IgD-negative memory B cell (primary cell): ENCODE results near the gene TRAPPC4. TPM values are rescaled to one million over a fixed set of nuclear protein-coding genes. Genes with fewer than 3 reads are reported as not detected.
"Not testable (repeated sequence)": the region's sequence is repeated elsewhere in the genome, so short reads cannot be mapped to it uniquely, and the experiment has no call there.

Experiments used
- H3K27ac Mint-ChIP-seq, 3 donors: one replicate each; pipeline ENCODE4 v1.8.0; 2020 to 2022; ENCODE audit warnings: mild to moderate bottlenecking in 3 of 3, mixed read lengths in 3 of 3, moderate library complexity in 1 of 3
- H3K27me3 Mint-ChIP-seq: one replicate; pipeline ENCODE4 v1.8.0; 2021; ENCODE audit warnings: mixed read lengths
- H3K36me3 Mint-ChIP-seq: one replicate; pipeline ENCODE4 v1.8.0; 2020; ENCODE audit warnings: mild to moderate bottlenecking, mixed read lengths
- H3K4me1 Mint-ChIP-seq, 3 donors: one replicate each; pipeline ENCODE4 v1.8.0; 2020 to 2022; ENCODE audit warnings: mixed read lengths in 3 of 3, mild to moderate bottlenecking in 1 of 3
- H3K4me3 Mint-ChIP-seq, 4 donors: one replicate each; pipeline ENCODE4 v1.8.0; 2020 to 2022; ENCODE audit warnings: mild to moderate bottlenecking in 4 of 4, mixed read lengths in 4 of 4, moderate library complexity in 3 of 4
- H3K9me3 Mint-ChIP-seq, 3 donors: one replicate each; pipeline ENCODE4 v1.8.0; 2020 to 2021; ENCODE audit warnings: mixed read lengths in 3 of 3, mild to moderate bottlenecking in 1 of 3
- polyA plus RNA-seq: library from polyadenylated mRNA; unstranded; fragments of 300-500 nt; fragmentation: Illumina TruSeq; gene quantifications from one replicate; pipeline ENCODE4 v1.2.3, GENCODE V29; 2021

TRAPPC4 gene
- polyA plus RNA-seq, 1 donor from 2014 or later, result 81.5 TPM

GRCh38 chr11:119025099-119025473 is 6.5 kb downstream of the TRAPPC4 start:
- Mint-ChIP-seq H3K27ac (peak overlapping the region in 1 of 3 donors; percentile 55), H3K9me3 (no peaks in the 10 kb centered on the region), H3K4me1 (peaks cover 16 to 24% (median 20%) of the 10 kb centered on the region in 3 donors), H3K27me3 (no peaks in the 10 kb centered on the region), H3K4me3 (peak overlapping the region in 1 of 4 donors; percentile 78), H3K36me3 (peaks cover 3% of the 10 kb centered on the region)

DNA sequence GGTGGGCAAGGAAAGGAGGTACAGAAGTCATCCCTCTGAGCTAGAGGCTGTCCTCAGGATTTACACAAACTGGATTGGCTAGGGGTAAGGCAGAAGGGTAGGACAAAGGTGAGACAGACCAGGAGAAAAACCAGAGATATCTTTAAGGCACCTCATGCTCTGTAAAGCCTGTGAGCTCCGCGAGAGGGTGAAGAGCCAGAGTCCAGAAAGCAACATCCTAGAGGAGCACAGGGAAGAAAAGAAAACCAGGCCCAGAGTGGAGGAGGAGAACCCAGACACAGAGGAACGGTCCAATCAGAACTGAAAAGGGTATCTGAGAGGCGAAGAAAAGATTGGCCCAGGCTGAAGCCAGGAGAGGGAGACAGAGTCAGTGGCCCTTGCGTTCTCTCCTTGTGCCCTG is 7.0 kb downstream of the TRAPPC4 start:
- Mint-ChIP-seq H3K27me3 (no peaks in the 10 kb centered on the region), H3K4me3 (peak overlapping the region in 1 of 4 donors; percentile 29), H3K27ac (peak overlapping the region in 2 of 3 donors; percentile 33 to 55), H3K9me3 (no peaks in the 10 kb centered on the region), H3K36me3 (peaks cover 3% of the 10 kb centered on the region), H3K4me1 (peaks cover 15 to 23% (median 18%) of the 10 kb centered on the region in 3 donors)

- H3K9me3 Mint-ChIP-seq, result no peaks in the 10 kb centered on the region
- H3K4me1 Mint-ChIP-seq, result peaks cover 15 to 23% (median 17%) of the 10 kb centered on the region in 3 donors
- H3K27me3 Mint-ChIP-seq, result no peaks in the 10 kb centered on the region
- H3K4me3 Mint-ChIP-seq, result peak overlapping the region in 1 of 4 donors; percentile 29
- H3K27ac Mint-ChIP-seq, result peak overlapping the region in 1 of 3 donors; percentile 15
- H3K36me3 Mint-ChIP-seq, result peaks cover 3% of the 10 kb centered on the region
Observed at GRCh38 chr11:119025978-119026766, 7.6 kb downstream of the TRAPPC4 start.

DNA sequence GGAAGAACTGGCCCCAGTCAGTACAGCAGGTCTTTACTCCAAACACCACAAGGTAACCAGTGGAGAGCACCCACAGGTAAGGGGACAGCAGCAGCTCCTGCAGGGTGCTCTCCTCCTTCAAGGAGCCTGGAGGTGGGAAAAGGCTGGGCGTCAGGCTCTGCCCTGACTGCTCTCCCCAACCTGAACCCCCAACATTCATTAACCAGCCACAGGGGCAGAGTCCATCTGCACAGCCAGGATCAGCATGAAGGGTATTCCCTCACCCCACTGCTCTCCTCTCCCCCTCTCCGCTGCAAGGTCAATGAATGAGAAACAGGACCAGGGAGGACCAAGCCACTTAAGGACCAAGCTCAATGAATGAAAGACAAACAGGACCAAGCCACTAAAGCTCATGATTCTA is 8.4 kb downstream of the TRAPPC4 start:
- H3K36me3 Mint-ChIP-seq, result peaks cover 1% of the 10 kb centered on the region
- H3K27me3 Mint-ChIP-seq, result no peaks in the 10 kb centered on the region
- H3K4me1 Mint-ChIP-seq, result peaks cover 11 to 18% (median 14%) of the 10 kb centered on the region in 3 donors
- H3K4me3 Mint-ChIP-seq, result peak overlapping the region in 1 of 4 donors; percentile 80
- H3K27ac Mint-ChIP-seq, result no peak overlapping the region
- H3K9me3 Mint-ChIP-seq, result no peaks in the 10 kb centered on the region

GRCh38 chr11:119027561-119028345 is 9.2 kb downstream of the TRAPPC4 start:
- H3K9me3 Mint-ChIP-seq, result no peaks in the 10 kb centered on the region
- no peak overlapping the region for H3K27ac Mint-ChIP-seq
- no peaks in the 10 kb centered on the region for H3K27me3 Mint-ChIP-seq
- peaks cover 1% of the 10 kb centered on the region for H3K36me3 Mint-ChIP-seq
- peak overlapping the region in 3 of 4 donors; percentile 3 to 80 (median 80) for H3K4me3 Mint-ChIP-seq
- H3K4me1 Mint-ChIP-seq, result peaks cover 11 to 18% (median 14%) of the 10 kb centered on the region in 3 donors

- H3K4me1 Mint-ChIP-seq, result peaks cover 11 to 14% (median 13%) of the 10 kb centered on the region in 3 donors
- H3K27me3 Mint-ChIP-seq, result no peaks in the 10 kb centered on the region
- H3K36me3 Mint-ChIP-seq, result peaks cover 1% of the 10 kb centered on the region
- no peaks in the 10 kb centered on the region for H3K9me3 Mint-ChIP-seq
- H3K27ac Mint-ChIP-seq, result peak overlapping the region in 1 of 3 donors; percentile 7
- peak overlapping the region in 3 of 4 donors; percentile 21 to 88 (median 80) for H3K4me3 Mint-ChIP-seq
Observed at GRCh38 chr11:119028346-119029068, 9.9 kb downstream of the TRAPPC4 start.

DNA sequence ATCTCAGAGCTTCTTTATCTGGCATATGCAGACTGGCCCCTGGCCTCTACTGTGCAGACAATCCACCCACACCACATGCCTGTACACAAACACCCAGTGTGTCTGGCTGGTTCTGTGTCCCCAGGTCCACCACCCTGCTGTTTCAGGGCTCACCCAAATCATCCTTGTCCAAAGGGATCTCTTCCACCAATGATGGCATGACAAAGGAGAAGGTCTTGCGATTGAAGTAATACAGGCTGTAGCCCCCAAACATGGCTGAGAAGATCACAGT is 10.4 kb downstream of the TRAPPC4 start:
- H3K4me3 Mint-ChIP-seq, result peak overlapping the region; percentile 21 to 94 (median 69)
- peaks cover 1% of the 10 kb centered on the region for H3K36me3 Mint-ChIP-seq
- no peaks in the 10 kb centered on the region for H3K27me3 Mint-ChIP-seq
- H3K9me3 Mint-ChIP-seq, result no peaks in the 10 kb centered on the region
- H3K4me1 Mint-ChIP-seq, result peaks cover 11 to 13% (median 12%) of the 10 kb centered on the region in 3 donors
- peak overlapping the region in 2 of 3 donors; percentile 7 to 13 for H3K27ac Mint-ChIP-seq

DNA sequence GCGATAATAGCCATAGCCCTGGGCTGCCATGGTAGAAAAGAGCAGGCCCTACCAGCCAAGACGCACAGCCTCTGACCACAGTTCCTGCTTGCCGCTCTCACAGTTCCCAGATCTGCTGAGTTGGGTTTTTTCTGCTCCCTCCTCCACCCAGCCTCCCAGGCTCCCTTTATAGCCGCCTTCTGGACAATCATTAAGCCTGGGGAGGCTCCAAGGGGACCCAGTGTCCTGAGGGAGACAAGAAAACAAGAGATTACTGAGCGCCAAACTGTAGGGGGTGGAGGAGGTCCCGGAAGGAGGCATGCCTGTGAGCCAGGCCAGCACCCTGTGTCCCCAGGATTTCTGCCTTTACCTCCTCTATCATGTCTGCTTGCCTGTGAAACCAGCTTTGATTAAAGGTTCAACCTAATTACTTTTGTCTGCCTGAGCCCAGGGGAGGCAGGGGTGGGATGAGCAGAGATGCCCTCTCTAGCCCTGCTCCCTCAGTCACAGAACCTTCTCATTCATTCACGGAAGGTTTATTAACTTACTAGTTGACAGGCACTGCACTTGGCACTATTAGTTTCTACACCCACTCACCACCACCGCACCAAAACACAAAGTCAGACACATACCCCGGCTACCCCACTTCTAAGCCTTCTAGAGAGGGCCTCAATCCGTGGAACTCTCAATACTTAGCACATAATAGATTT is 10.9 kb downstream of the TRAPPC4 start:
- no peaks in the 10 kb centered on the region for H3K36me3 Mint-ChIP-seq
- H3K27ac Mint-ChIP-seq, result peak overlapping the region; percentile 7 to 59 (median 13)
- H3K9me3 Mint-ChIP-seq, result no peaks in the 10 kb centered on the region
- H3K4me3 Mint-ChIP-seq, result peak overlapping the region; percentile 38 to 94 (median 87)
- peaks cover 11 to 13% (median 12%) of the 10 kb centered on the region in 3 donors for H3K4me1 Mint-ChIP-seq
- H3K27me3 Mint-ChIP-seq, result no peaks in the 10 kb centered on the region

DNA sequence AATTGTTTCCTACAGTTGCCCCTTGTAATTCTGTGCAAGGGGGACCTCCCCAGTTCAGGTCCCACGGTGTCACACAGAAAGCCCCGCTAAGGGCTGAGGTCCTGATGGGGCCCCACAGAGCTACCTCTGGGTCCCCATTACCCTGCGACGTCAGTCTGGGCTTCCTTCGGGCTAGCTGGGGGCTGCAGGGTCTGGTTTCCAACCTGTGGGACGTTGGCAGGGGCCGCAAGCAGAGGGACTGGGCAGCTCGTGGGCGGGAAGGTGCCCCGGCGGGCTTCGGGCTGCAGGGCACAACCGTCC is 11.4 kb downstream of the TRAPPC4 start:
- Mint-ChIP-seq H3K27ac (peak overlapping the region in 2 of 3 donors; percentile 7 to 59), H3K27me3 (no peaks in the 10 kb centered on the region), H3K36me3 (no peaks in the 10 kb centered on the region), H3K4me1 (peaks cover 11 to 13% (median 12%) of the 10 kb centered on the region in 3 donors), H3K9me3 (no peaks in the 10 kb centered on the region), H3K4me3 (peak overlapping the region; percentile 83 to 94 (median 87))

DNA sequence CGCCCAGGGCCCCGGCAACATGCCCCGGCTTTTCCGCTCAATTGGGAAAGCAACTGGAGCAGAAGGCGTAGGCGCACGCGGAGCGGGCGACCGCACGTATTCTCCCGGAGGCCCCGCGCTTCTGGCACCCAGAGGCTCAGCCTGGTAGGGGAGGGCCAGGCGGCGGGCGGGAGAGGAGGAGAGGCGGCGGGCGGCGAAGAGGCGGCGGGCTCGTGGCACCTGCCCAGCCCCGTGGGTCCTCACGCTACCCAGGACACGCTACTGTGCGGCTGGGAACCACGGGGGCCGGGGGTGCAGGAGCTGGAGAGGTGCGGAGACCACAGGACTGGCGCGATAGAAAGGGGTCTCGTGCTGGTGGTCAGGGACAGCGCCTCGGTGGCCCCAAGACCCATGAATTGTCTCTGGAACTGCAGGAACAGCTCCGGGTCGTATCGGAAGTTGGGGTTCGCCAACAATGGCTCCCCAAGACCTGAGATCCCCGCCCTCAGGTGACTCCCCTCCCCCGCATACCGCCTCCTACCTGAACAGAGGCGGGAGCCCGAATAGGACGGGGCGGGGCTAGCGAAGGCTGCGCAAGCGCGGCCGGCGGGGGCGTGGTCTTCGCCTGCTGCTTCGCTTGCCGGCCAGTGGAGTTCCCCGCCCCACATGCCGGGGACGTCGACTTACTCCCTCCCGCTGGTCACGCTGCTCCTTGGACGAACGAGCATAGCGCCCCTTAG is 11.9 kb downstream of the TRAPPC4 start, which contains the start of gene SLC37A4:
Gene SLC37A4, minus strand, starts transcription at position 549 of the 719 bp plus-strand sequence.
- no peaks in the 10 kb centered on the region for H3K27me3 Mint-ChIP-seq
- H3K4me3 Mint-ChIP-seq, result peak within 1 kb of the TSS; percentile 86 to 94 (median 89)
- H3K36me3 Mint-ChIP-seq, result no peaks in the 10 kb centered on the region
- peaks cover 7 to 13% (median 12%) of the 10 kb centered on the region in 3 donors for H3K4me1 Mint-ChIP-seq
- no peaks in the 10 kb centered on the region for H3K9me3 Mint-ChIP-seq
- H3K27ac Mint-ChIP-seq, result peak within 1 kb of the TSS; percentile 59 to 92 (median 85)

DNA sequence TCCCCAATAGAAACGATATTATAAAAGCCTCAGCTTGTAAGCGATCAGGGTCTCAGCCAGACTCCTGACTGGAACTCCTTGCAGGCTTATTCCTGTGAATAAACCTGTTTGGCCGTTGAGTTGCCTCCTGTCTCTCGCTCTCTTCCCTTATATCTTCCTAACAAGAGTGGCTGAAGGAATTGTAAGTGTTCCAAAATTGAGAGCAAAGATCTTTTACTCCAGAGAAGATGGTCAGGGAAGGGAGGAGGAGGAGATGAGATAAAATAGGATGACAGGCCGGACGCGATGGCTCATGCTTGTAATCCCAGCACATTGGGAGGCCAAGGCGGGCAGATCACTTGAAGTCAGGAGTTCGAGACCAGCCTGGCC is 13.3 kb downstream of the TRAPPC4 start:
- Mint-ChIP-seq H3K27me3 (no peaks in the 10 kb centered on the region), H3K4me1 (peaks cover 5 to 13% (median 12%) of the 10 kb centered on the region in 3 donors), H3K4me3 (peak overlapping the region in 2 of 4 donors; percentile 8 to 28), H3K27ac (peak overlapping the region in 1 of 3 donors; percentile 14), H3K9me3 (no peaks in the 10 kb centered on the region), H3K36me3 (no peaks in the 10 kb centered on the region)

DNA sequence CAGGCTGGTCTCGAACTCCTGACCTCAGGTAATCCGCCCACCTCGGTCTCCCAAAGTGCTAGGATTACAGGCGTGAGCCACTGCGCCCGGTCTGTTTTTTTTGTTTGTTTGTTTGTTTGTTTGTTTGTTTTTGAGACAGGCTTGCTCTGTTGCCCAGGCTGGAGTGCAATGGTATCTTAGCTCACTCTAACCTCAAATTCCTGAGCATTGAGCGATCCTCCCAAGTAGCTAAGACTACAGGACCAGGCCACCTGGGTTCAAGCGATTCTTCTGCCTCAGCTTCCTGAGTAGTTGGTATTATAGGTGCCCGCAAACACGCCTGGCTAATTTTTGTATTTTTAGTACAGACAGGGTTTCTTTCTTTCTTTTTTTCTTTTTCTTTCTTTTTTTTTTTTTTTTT is 14.9 kb downstream of the TRAPPC4 start:
- H3K27ac Mint-ChIP-seq, H3K4me3 Mint-ChIP-seq, H3K36me3 Mint-ChIP-seq, H3K27me3 Mint-ChIP-seq, H3K9me3 Mint-ChIP-seq: not testable (repeated sequence)
- peaks cover 5 to 13% (median 12%) of the 10 kb centered on the region in 3 donors for H3K4me1 Mint-ChIP-seq

DNA sequence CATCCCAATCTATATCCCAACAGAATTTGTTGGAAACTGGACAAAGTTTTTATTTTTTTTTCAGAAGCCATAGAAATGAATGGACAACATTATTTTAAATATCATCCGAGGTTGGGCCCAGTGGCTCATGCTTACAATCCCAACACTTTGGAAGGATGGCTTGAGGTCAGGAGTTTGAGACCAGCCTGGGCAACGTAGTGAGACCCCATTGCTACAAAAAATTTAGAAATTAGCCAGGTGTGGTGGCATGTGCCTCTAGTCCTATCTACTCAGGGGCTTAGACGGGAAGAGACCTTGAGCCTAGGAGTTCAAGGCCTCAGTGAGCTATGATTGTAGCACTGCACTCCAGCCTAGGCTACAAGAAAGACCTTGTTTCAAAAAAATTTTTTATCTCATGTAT is 16.2 kb downstream of the TRAPPC4 start:
- H3K27me3 Mint-ChIP-seq, result no peaks in the 10 kb centered on the region
- H3K9me3 Mint-ChIP-seq, result no peaks in the 10 kb centered on the region
- H3K4me1 Mint-ChIP-seq, result peaks cover 8 to 12% (median 11%) of the 10 kb centered on the region in 3 donors
- no peak overlapping the region for H3K27ac Mint-ChIP-seq
- no peaks in the 10 kb centered on the region for H3K36me3 Mint-ChIP-seq
- H3K4me3 Mint-ChIP-seq, result no peak overlapping the region

DNA sequence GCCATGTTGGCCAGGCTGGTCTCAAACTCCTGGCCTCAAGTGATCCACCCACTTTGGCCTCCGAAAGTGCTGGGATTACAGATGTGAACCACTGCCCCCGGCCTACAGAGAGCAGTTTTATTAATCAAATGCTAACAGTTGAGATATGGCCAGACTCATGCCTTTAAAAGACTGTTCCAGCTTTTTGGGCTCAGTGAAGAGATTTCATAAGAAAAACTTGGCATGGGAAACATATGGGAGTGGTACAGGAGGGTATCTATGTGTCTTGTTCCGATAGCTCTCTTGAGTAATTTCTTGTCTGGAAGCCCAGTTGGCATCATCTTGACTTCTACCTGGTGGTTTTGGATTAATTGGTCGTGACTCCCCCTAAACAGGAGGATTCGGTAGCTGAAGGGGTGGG is 20.3 kb downstream of the TRAPPC4 start:
- peaks cover 6 to 14% (median 9%) of the 10 kb centered on the region in 3 donors for H3K4me1 Mint-ChIP-seq
- H3K9me3 Mint-ChIP-seq, result no peaks in the 10 kb centered on the region
- no peaks in the 10 kb centered on the region for H3K27me3 Mint-ChIP-seq
- no peak overlapping the region for H3K27ac Mint-ChIP-seq
- H3K36me3 Mint-ChIP-seq, result no peaks in the 10 kb centered on the region
- no peak overlapping the region for H3K4me3 Mint-ChIP-seq
